Keratinocyte (primary cell): ENCODE data around the gene STEAP1. TPM values are rescaled to one million over a fixed set of nuclear protein-coding genes. Genes with fewer than 3 reads are reported as not detected.

Experiments
- DNase-seq: peaks from one replicate; pipeline ENCODE4 v3.0.0-alpha.2; 2011; ENCODE audit warnings: low read depth, missing footprints, low spot score
- FAIRE-seq: peaks from 2 replicates; lab custom pipeline; 2011; peaks lifted over from hg19 to GRCh38; lab: Jason Lieb, UNC
- H2AFZ ChIP-seq: 2 replicates; pipeline ENCODE4 v1.6.0; 2012; ENCODE audit warnings: low read length, control low read depth, inconsistent platforms; ENCODE audit not compliant: control insufficient read depth
- H3K27ac ChIP-seq: 2 replicates; pipeline ENCODE4 v1.5.1; 2011; ENCODE audit warnings: low read length; ENCODE audit not compliant: control insufficient read depth, insufficient read depth
- H3K27me3 ChIP-seq: 3 replicates; pipeline ENCODE4 v1.6.0; 2011; ENCODE audit warnings: low read length; ENCODE audit not compliant: control insufficient read depth, insufficient read depth; ENCODE audit errors: extremely low read depth
- H3K36me3 ChIP-seq, 2 experiments: 2 replicates in 1 of 2; 3 replicates in 1 of 2; pipeline ENCODE4 v1.5.1; 2011; ENCODE audit warnings: low read length in 2 of 2, mild to moderate bottlenecking in 1 of 2; ENCODE audit not compliant: control insufficient read depth in 2 of 2, insufficient read depth in 2 of 2; ENCODE audit errors: extremely low read depth in 1 of 2
- H3K4me1 ChIP-seq: 3 replicates; pipeline ENCODE4 v1.5.1; 2011; ENCODE audit warnings: low read length; ENCODE audit not compliant: control insufficient read depth, insufficient read depth; ENCODE audit errors: extremely low read depth
- H3K4me2 ChIP-seq: 3 replicates; pipeline ENCODE4 v1.6.0; 2011; ENCODE audit warnings: low read depth, low read length; ENCODE audit not compliant: control insufficient read depth, insufficient read depth; ENCODE audit errors: extremely low read depth
- H3K4me3 ChIP-seq, 3 experiments: fragments of 200-600 bp in 1 of 3; sonication (generic) in 1 of 3; 2 replicates in 2 of 3; 3 replicates in 1 of 3; pipeline ENCODE4 v1.5.1; 2011 to 2016; ENCODE audit warnings: low read length in 3 of 3, mild to moderate bottlenecking in 3 of 3, control low read depth in 2 of 3, inconsistent platforms in 1 of 3, low read depth in 1 of 3, mixed read lengths in 1 of 3, mixed run types in 1 of 3, moderate library complexity in 1 of 3; ENCODE audit not compliant: control insufficient read depth in 2 of 3, insufficient read depth in 2 of 3; ENCODE audit errors: extremely low read depth in 1 of 3
- H3K79me2 ChIP-seq: 2 replicates; pipeline ENCODE4 v1.6.0; 2012; ENCODE audit warnings: low read length; ENCODE audit not compliant: control insufficient read depth, insufficient read depth
- H3K9ac ChIP-seq: 3 replicates; pipeline ENCODE4 v1.6.0; 2011; ENCODE audit warnings: low read length; ENCODE audit not compliant: control insufficient read depth, insufficient read depth; ENCODE audit errors: extremely low read depth
- H3K9me1 ChIP-seq: 3 replicates; pipeline ENCODE4 v1.6.0; 2011; ENCODE audit warnings: low read length; ENCODE audit not compliant: control insufficient read depth, insufficient read depth; ENCODE audit errors: extremely low read depth
- H3K9me3 ChIP-seq: 2 replicates; pipeline ENCODE4 v1.5.1; 2012; ENCODE audit warnings: low read depth, low read length; ENCODE audit not compliant: control insufficient read depth
- H4K20me1 ChIP-seq: 3 replicates; pipeline ENCODE4 v1.6.0; 2011; ENCODE audit warnings: low read length; ENCODE audit not compliant: control insufficient read depth, insufficient read depth; ENCODE audit errors: extremely low read depth
- EZH2 ChIP-seq: IDR thresholded peaks from one replicate; pipeline ENCODE4 v1.6.1; 2012; ENCODE audit warnings: inconsistent platforms, mild to moderate bottlenecking, low read length, moderate library complexity
- dilution Hi-C: fragments of 300-500 bp; cut with MboI; formaldehyde crosslinking; loops from one replicate; pipeline ENCODE4 v1.7.0; 2020; ENCODE audit warnings: low sequenced_read_pairs; ENCODE audit not compliant: extremely low pct_ligation_motif_present
- polyA plus RNA-seq, 5 experiments: library from polyadenylated mRNA; depleted of rRNA in 3 of 5; stranded (reverse) in 3 of 5; stranded (forward) in 1 of 5; unstranded in 1 of 5; fragments of >200 nt; gene quantifications; 1 replicate in 1 of 5; 2 replicates in 3 of 5; 3 replicates in 1 of 5; pipeline versions ENCODE4 v1.2.1 to v1.2.3, GENCODE V29; 2011 to 2012; ENCODE audit warnings: missing spikeins in 2 of 5, low read depth in 1 of 5, low replicate concordance in 1 of 5
- TF ChIP-seq, protein P1 (sequence below), 3 experiments: IDR thresholded peaks in 1 of 3; conservative IDR thresholded peaks in 1 of 3; optimal IDR thresholded peaks in 1 of 3; 2 replicates in 2 of 3; 3 replicates in 1 of 3; pipeline versions ENCODE3 to v1.5.1; 2011; ENCODE audit warnings: low read length in 3 of 3, mild to moderate bottlenecking in 3 of 3, moderate library complexity in 2 of 3, control low read depth in 1 of 3, inconsistent platforms in 1 of 3; ENCODE audit not compliant: insufficient read depth in 2 of 3; ENCODE audit errors: extremely low read depth in 1 of 3

STEAP1 gene
- polyA plus RNA-seq, 1 donor (not counting 4 experiments of a cell fraction or from before 2014, with no cell fraction given): 19.0 TPM

DNA sequence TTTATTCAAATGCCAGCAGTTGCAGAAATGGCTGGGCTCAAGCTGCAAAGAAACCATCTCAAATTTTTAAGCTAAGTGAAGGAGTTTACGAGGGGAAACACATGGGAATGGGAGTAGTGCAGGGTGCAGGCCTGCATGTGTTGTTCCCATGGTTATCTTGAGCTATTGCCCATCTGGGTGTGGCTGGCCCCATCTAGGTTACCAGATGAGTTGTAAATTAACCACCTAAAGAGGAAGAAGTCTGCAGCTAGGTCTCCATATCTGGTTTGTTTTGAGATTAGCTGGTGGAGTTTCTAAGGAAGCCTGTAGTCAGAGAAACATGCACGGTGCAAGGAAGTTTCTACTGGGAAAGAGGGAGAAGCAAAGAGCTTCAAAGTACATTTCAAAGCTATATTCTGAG lies 34.0 kb downstream of the STEAP1 start:
- Histone ChIP-seq H3K36me3 (no peaks in the 10 kb centered on the region), H3K4me3 (no peak overlapping the region), H3K9me1 (no peaks in the 10 kb centered on the region), H2AFZ (no peak overlapping the region), H3K27ac (no peak overlapping the region), H3K79me2 (no peaks in the 10 kb centered on the region), H3K9ac (no peak overlapping the region), H3K27me3 (no peaks in the 10 kb centered on the region), H4K20me1 (no peaks in the 10 kb centered on the region), H3K9me3 (peaks cover 4% of the 10 kb centered on the region), H3K4me1 (no peaks in the 10 kb centered on the region), H3K4me2 (no peak overlapping the region)
- no peak for TF ChIP-seq EZH2
- TF ChIP-seq, protein P1, sequence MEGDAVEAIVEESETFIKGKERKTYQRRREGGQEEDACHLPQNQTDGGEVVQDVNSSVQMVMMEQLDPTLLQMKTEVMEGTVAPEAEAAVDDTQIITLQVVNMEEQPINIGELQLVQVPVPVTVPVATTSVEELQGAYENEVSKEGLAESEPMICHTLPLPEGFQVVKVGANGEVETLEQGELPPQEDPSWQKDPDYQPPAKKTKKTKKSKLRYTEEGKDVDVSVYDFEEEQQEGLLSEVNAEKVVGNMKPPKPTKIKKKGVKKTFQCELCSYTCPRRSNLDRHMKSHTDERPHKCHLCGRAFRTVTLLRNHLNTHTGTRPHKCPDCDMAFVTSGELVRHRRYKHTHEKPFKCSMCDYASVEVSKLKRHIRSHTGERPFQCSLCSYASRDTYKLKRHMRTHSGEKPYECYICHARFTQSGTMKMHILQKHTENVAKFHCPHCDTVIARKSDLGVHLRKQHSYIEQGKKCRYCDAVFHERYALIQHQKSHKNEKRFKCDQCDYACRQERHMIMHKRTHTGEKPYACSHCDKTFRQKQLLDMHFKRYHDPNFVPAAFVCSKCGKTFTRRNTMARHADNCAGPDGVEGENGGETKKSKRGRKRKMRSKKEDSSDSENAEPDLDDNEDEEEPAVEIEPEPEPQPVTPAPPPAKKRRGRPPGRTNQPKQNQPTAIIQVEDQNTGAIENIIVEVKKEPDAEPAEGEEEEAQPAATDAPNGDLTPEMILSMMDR (optimal IDR thresholded peaks at IDR 0.05 in 1 of 3, IDR thresholded peaks at IDR 0.05 in 1 of 3, conservative IDR thresholded peaks at IDR 0.05 in 1 of 3; ENCODE audit: extremely low read depth in 1 of 3, insufficient read depth in 2 of 3, low read length in 3 of 3): no peak
- dilution Hi-C loops: no loop called here
- no peak for FAIRE-seq
- DNase-seq: no peak

DNA sequence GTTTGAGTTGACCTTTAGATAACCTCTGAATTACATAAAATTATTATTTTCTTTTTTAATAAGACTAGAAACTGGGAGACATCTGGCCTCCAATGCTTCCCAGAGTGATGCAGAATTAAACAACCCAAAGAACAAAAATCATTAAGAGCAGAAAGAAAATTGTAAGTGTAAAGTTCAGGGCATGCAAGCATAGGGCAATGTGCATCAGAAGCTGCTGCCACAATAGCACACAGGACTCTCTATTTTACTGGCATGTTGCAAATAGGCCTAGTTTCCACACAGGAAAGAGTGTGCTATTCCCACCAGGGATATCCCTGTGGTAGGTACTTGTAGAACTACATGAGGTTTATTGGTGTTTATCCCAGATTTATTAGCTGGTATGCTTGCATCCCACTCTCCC lies 36.7 kb downstream of the STEAP1 start:
- no peak overlapping the region for H3K9ac ChIP-seq
- no peak for TF ChIP-seq EZH2
- TF ChIP-seq, protein P1 (optimal IDR thresholded peaks at IDR 0.05 in 1 of 3, IDR thresholded peaks at IDR 0.05 in 1 of 3, conservative IDR thresholded peaks at IDR 0.05 in 1 of 3; ENCODE audit: extremely low read depth in 1 of 3, insufficient read depth in 2 of 3, low read length in 3 of 3): no peak
- H3K9me1 ChIP-seq: no peaks in the 10 kb centered on the region
- DNase-seq (no peak), FAIRE-seq (no peak)
- no peaks in the 10 kb centered on the region for H4K20me1 ChIP-seq
- no peak overlapping the region for H3K4me3 ChIP-seq
- H3K79me2 ChIP-seq: no peaks in the 10 kb centered on the region
- H3K4me1 ChIP-seq: no peaks in the 10 kb centered on the region
- H2AFZ ChIP-seq: no peak overlapping the region
- no peak overlapping the region for H3K4me2 ChIP-seq
- no peaks in the 10 kb centered on the region for H3K27me3 ChIP-seq
- H3K27ac ChIP-seq: no peak overlapping the region
- H3K9me3 ChIP-seq: peaks cover 4% of the 10 kb centered on the region
- H3K36me3 ChIP-seq: no peaks in the 10 kb centered on the region
- dilution Hi-C loops: no loop called here
